Heart right ventricle (tissue), 16 donors: Measurements from ENCODE around the gene IL20RB. TPM values are rescaled to one million over a fixed set of nuclear protein-coding genes. Genes with fewer than 3 reads are reported as not detected.

Experiments
- ATAC-seq, 8 donors: fragments of 200-7000 bp; cut with Tn5 transposase; one replicate each; pipeline ENCODE4 v1.9.1; 2020; ENCODE audit warnings: mild to moderate bottlenecking in 8 of 8, moderate library complexity in 8 of 8, moderate number of reproducible peaks in 1 of 8
- DNase-seq, 2 donors: peaks; one replicate each; pipeline ENCODE4 v3.0.0-alpha.2; 2020
- H3K27ac ChIP-seq, 10 donors: fragments of 200-600 bp; sonication (generic) in 2 of 10; one replicate each; pipeline versions ENCODE4 v1.5.0 to v1.8.0; 2020 to 2022; ENCODE audit warnings: mild to moderate bottlenecking in 3 of 10
- H3K27me3 ChIP-seq, 7 donors: fragments of 200-600 bp; one replicate each; pipeline ENCODE4 v1.8.0; 2021 to 2022; ENCODE audit warnings: mild to moderate bottlenecking in 2 of 7
- H3K36me3 ChIP-seq, 9 donors: fragments of 200-600 bp; sonication (generic) in 1 of 9; one replicate each; pipeline versions ENCODE4 v1.5.0 to v1.8.0; 2020 to 2022; ENCODE audit warnings: mild to moderate bottlenecking in 2 of 9
- H3K4me1 ChIP-seq, 9 donors: fragments of 200-600 bp; sonication (generic) in 1 of 9; one replicate each; pipeline versions ENCODE4 v1.5.0 to v1.8.0; 2020 to 2022; ENCODE audit warnings: mild to moderate bottlenecking in 4 of 9
- H3K4me3 ChIP-seq, 10 donors: fragments of 200-600 bp; sonication (generic) in 2 of 10; one replicate each; pipeline versions ENCODE4 v1.5.0 to v1.8.0; 2020 to 2022; ENCODE audit warnings: mild to moderate bottlenecking in 7 of 10, moderate library complexity in 2 of 10
- H3K9me3 ChIP-seq, 11 donors: fragments of 200-600 bp in 10 of 11; sonication (generic) in 2 of 11; one replicate each; pipeline versions ENCODE4 v1.5.0 to v1.8.0; 2013 to 2022; ENCODE audit warnings: mild to moderate bottlenecking in 2 of 11, control low read depth in 1 of 11, moderate library complexity in 1 of 11
- CTCF ChIP-seq, 9 donors: fragments of 200-600 bp; sonication (generic) in 2 of 9; IDR thresholded peaks; one replicate each; pipeline versions ENCODE4 v1.5.0 to v1.8.0; 2021 to 2022; ENCODE audit warnings: antibody characterized with exemption in 9 of 9, mild to moderate bottlenecking in 5 of 9, moderate library complexity in 1 of 9
- WGBS, 2 donors: extraction: QIAGEN DNeasy Blood & Tissue Kit; methylation state at CpG; one replicate each; pipeline ENCODE4 v1.1.7; 2013; ENCODE audit warnings: inconsistent platforms in 1 of 2; 5-methylcytosine and 5-hydroxymethylcytosine counted together
- intact Hi-C, 10 donors: fragments of 100-400 bp; cut with DNase I; formaldehyde crosslinking; loops; one replicate each; pipeline versions ENCODE4 v1.11.1 to v1.14.2; 2022
- long read RNA-seq, 3 donors: library from polyadenylated mRNA; unstranded; transcript quantifications; one replicate each; pipeline ENCODE4 v2.0.0, GENCODE V29; 2020 to 2021
- polyA plus RNA-seq, 2 donors: library from polyadenylated mRNA; stranded (reverse); fragments of 200-250 nt; gene quantifications; one replicate each; pipeline ENCODE4 v1.2.3, GENCODE V29; 2013
- total RNA-seq, 10 donors: library from RNA; stranded (reverse); fragmentation: NEBNext Ultra II Directional in 3 of 10; extraction: Animal tissue kit (Norgen Biotek cat#: 25700) in 3 of 10; gene quantifications; one replicate each; pipeline versions ENCODE4 v1.2.1 to v1.2.4, GENCODE V29; 2021 to 2023
- donor health status: Arrhythmogenic right ventricular cardiomyopathy.
- donor health status: ischemic (EF 13 %, LVEDD 7.1; RV severe dilation, severe dysfunction).
- donor health status: healthy with polysubstance abuse.
- donor health status: DM: no; HTN: yes; CAD: no.
- donor health status: DM: no; HTN: no; CAD: no.
- donor health status: ischemic (EF 25% LVEDD 6.9; RV normal size, moderate dysfunction).
- donor health status: ischemic (EF 25% LVEDD 5.7; RV mildly dilated, moderate dysfunction).
- donor health status: healthy.
- donor health status: DM: yes; HTN: yes; CAD: no.
- donor health status: Ischemic cardiomyopathy.
- donor health status: ischemic (EF 35%, LVEDD 5.7; RV mildly dilated, moderate dysfunction).
- donor health status: nonischemic (EF 11% LVEDD 7.7; RV severe dilation, severe dysfunction).
- donor health status: DM: yes; HTN: yes; CAD: no.
- donor health status: PGD.
- donor health status: ischemic (EF 29% LVEDD 5.4; RV normal size, mild dysfunction).
- donor health status: nonischemic (EF 23%, LVEDD 6.1; RV moderate dilation, normal function).

The IL20RB gene
- total RNA-seq (under 1 TPM in 8 of 10 donors, not detected in 2; 0.12 to 0.64 (median 0.32) TPM), polyA plus RNA-seq (under 1 TPM; 0.66 to 0.71 TPM)
- long read RNA-seq, donor 1, partial matches to known transcripts, result 0 of 1 reads
- long read RNA-seq, donor 1, other reads (novel, unspliced or antisense), result 0 of 1 reads
- long read RNA-seq, donor 2, result 0 reads
- long read RNA-seq, donor 3, partial matches to known transcripts, result 1 of 2 reads
- long read RNA-seq, donor 3, other reads (novel, unspliced or antisense), result 1 of 2 reads

- Histone ChIP-seq H3K36me3 (no peaks in the 10 kb centered on the region), H3K27me3 (no peaks in the 10 kb centered on the region), H3K9me3 (no peaks in the 10 kb centered on the region), H3K27ac (no peak within 1 kb of the TSS), H3K4me1 (peaks cover 0 to 12% (median 0%) of the 10 kb centered on the region in 9 donors), H3K4me3 (no peak within 1 kb of the TSS)
- intact Hi-C loops, result no loop called here
- DNase-seq (no peak), ATAC-seq (peak in 1 of 8 donors; percentile 50)
- no peak for TF ChIP-seq CTCF (IDR thresholded peaks at IDR 0.05)
- WGBS, 2 donors, result 83 to 89% methylated on average over 7 of the region's 7 CpGs
These were observed at the start of gene IL20RB for GRCh38 chr3:136957751-136958288. Gene IL20RB (plus strand): TSS chr3:136957983. CDS start chr3:136958114, 131 bp downstream.

- intact Hi-C loops, result no loop called here
- peaks cover 0 to 37% (median 17%) of the 10 kb centered on the region in 11 donors for H3K9me3 ChIP-seq
- H3K4me1 ChIP-seq, result peaks cover 0 to 41% (median 12%) of the 10 kb centered on the region in 9 donors
- TF ChIP-seq CTCF (IDR thresholded peaks at IDR 0.05), result no peak
- ATAC-seq, result no peak
- WGBS, 2 donors, result 95 to 97% methylated on average over 2 of the region's 2 CpGs
- no peak for DNase-seq
- H3K27me3 ChIP-seq, result no peaks in the 10 kb centered on the region
- no peak overlapping the region for H3K4me3 ChIP-seq
- H3K36me3 ChIP-seq, result peaks cover 0 to 4% (median 0%) of the 10 kb centered on the region in 9 donors
- no peak overlapping the region for H3K27ac ChIP-seq
These were observed 49.5 kb upstream of the IL20RB start for GRCh38 chr3:136908297-136908696.

- Histone ChIP-seq H3K9me3 (peaks cover 0 to 28% (median 11%) of the 10 kb centered on the region in 11 donors), H3K27me3 (no peaks in the 10 kb centered on the region), H3K27ac (peak overlapping the region in 1 of 10 donors; percentile 40), H3K4me3 (no peak overlapping the region), H3K4me1 (peaks cover 0 to 41% (median 12%) of the 10 kb centered on the region in 9 donors), H3K36me3 (peaks cover 0 to under 1% (median 0%) of the 10 kb centered on the region in 9 donors)
- ATAC-seq (peak in 1 of 8 donors; percentile 21), DNase-seq (no peak)
- WGBS, 2 donors, result 65 to 73% methylated on average over 4 of the region's 4 CpGs
- intact Hi-C loops, result no loop called here
- TF ChIP-seq CTCF (IDR thresholded peaks at IDR 0.05), result no peak
These were observed 48.6 kb upstream of the IL20RB start for GRCh38 chr3:136909187-136909586.

GRCh38 chr3:136910697-136911096 lies 47.1 kb upstream of the IL20RB start:
- WGBS, 2 donors, result 90 to 98% methylated on average over 2 of the region's 2 CpGs
- H3K9me3 ChIP-seq, result peaks cover 0 to 16% (median 5%) of the 10 kb centered on the region in 11 donors
- H3K27ac ChIP-seq, result no peak overlapping the region
- intact Hi-C loops, result no loop called here
- no peak for TF ChIP-seq CTCF (IDR thresholded peaks at IDR 0.05)
- no peaks in the 10 kb centered on the region for H3K36me3 ChIP-seq
- ATAC-seq (no peak), DNase-seq (no peak)
- no peaks in the 10 kb centered on the region for H3K27me3 ChIP-seq
- H3K4me1 ChIP-seq, result peaks cover 0 to 49% (median 20%) of the 10 kb centered on the region in 9 donors
- no peak overlapping the region for H3K4me3 ChIP-seq
